Amniotic stem cell (primary cell): ENCODE results near the gene HPX.

Experiments used
- DNase-seq: peaks from one replicate; lab custom pipeline; 2025; lab: John Stamatoyannopoulos, UW

Gene HPX

DNA sequence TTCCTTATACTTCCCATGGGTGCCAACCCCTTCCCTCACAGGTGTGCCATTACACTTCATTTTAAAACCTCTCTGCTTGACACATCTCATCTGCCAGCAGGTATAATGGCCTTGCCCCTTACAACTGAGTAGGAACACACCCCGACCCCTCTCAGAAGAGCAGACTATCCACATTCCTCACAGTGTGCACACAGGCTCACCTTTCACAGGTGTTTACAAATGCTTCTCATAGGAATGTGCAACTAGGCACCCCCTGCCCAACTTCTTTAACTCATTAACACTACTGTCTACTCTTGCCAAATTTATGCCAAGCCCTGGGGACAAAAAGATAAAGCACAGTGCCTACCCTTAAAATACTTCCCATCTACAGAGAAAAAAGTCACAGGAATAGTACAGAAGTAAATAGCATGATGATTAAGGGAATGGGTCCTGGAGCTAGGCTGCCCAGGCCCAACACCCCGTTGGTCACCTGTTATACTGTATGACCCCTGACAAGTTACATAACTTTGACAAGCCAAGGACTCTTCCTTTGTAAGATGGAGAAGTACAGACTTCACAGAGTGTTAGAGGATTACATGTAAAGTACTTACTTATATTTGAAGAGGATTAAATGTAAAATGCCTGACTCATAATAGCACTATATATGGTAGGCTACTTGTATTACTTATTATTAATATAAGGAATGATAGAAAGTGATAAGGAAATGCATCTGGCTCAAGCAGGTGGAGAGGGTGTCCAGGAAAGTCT, 17.7 kb upstream of the HPX start:
- no peak for DNase-seq

GRCh38 chr11:6457581-6458320, 17.0 kb upstream of the HPX start:
- DNase-seq: no peak

DNA sequence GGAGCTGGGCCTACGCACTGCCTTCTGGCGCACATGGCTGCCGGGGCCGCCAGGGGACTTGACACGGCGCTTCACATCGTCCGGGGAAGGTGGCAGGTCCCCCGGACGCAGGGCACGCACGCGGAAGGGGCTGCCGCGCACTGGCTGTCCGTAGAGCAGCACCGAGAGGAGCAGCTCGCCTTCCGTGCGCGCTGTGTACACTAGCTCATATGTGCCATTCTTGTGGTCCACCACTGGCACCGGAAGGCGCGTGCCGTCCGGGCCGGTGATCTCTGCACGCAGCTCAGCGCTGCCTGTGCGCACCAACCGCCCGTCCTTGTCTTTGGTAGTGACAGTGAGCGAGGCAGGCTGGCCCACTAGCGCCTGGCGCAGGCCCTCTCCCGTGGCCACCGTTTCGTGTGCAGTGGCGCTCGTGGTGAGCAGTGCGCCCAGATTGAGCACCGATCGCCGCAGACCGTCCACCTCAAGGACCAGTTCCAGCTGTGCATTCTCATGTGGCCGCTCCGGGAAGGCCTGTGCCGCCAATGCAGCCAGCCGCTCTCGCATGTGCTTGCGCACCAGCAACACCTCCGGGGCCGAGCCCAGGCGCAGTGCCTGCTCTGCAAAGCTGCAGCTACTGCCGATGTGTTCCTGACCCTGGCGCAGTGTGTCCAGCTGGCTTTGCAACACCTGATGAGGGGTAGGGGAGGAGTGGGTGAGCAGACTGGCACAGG, 15.7 kb upstream of the HPX start:
- no peak for DNase-seq

DNA sequence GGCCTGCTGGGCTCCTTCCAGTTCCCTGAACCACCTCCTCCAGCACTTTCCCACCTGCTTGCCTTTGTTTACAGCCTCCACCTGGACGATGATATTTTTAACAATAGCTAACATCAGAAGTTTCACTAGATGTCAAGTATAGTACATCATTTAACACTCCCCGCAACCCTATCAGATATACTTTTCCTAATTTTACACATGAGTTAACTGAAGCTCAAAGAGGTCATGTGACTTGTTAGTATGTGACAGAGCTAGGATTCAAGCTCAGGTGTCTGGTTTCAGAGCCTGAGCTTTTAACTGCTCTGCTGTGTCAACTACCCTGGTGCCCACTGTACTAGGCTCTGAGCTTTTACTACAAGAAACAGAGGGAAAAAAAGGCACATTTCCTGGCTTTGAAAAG, 14.3 kb upstream of the HPX start:
- no peak for DNase-seq

GRCh38 chr11:6453152-6453551, 12.4 kb upstream of the HPX start:
- no peak for DNase-seq

DNA sequence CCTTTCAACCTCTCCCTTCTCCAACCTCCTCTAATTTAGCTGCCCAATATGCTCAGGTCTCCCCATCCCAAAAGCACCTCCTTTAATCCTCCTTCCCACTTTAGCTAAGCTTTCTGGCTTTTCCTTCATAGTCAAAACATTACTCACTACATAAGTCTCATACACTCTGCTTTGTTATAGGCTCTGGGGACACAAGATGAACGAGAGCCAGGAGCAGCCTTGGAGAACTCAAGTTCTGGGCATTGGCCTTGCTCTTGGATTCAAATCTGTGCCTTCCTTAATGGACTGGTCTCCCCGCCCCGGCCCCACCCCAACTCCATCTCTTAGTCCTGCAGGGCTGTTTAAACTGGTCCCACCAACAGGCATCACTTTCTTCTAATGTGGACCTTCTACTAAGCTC, 11.4 kb upstream of the HPX start:
- no peak for DNase-seq

DNA sequence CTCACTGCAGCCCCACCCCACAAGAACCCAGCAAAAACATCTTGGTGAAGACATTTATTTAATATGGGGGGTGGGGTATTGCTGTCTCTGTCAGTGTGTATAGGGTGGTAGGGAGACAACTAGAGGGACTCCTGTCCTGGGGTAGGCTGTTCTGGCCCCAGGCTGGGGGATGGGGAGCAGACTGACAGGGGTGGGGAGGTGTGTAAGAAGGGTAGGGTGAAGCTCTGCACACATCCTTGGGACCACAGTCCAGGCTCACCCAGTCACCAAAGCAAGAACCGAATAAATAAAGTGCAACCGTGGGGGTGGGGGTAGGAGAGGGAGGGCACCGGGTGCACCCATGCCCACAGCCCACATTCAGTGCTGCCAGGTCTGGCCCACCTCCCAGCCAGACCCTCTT, 7.8 kb upstream of the HPX start:
- no peak for DNase-seq

GRCh38 chr11:6443269-6444003, 2.6 kb upstream of the HPX start:
- no peak for DNase-seq

GRCh38 chr11:6442441-6442840, 1.7 kb upstream of the HPX start:
- DNase-seq: no peak

DNA sequence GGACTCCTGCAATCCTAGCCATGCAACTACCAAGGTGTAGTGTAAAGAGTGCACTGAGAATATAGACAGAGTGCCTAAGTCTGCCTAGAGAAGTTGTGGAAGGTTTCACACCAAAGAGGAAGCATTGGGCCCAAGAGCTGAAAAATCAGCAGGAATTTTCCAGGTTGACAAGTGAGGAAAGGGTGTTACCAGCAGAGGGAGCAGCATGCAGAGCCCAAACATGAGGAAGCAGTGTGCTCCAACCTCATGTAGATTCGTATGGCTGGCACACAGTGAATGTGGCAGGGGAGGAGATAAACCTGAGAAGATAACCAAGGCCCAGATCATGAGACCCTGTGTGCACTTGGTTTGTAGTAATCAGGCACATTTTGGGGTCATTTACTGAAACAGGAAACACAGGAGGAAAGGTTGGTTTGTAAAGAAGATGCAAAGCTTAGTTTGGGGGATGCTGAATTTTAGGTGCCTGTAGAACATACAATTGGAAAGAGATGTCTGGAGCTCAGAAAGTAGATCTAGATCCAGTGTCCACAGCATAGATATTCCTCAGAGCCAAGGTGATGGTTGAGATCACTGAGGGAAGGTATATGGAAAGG, 1.7 kb downstream of the HPX start:
- no peak for DNase-seq

GRCh38 chr11:6437993-6438392, 2.8 kb downstream of the HPX start:
- DNase-seq: no peak

GRCh38 chr11:6437423-6437822, 3.4 kb downstream of the HPX start:
- DNase-seq: no peak

- DNase-seq: no peak
Observed at GRCh38 chr11:6433998-6434660, 6.7 kb downstream of the HPX start.

DNA sequence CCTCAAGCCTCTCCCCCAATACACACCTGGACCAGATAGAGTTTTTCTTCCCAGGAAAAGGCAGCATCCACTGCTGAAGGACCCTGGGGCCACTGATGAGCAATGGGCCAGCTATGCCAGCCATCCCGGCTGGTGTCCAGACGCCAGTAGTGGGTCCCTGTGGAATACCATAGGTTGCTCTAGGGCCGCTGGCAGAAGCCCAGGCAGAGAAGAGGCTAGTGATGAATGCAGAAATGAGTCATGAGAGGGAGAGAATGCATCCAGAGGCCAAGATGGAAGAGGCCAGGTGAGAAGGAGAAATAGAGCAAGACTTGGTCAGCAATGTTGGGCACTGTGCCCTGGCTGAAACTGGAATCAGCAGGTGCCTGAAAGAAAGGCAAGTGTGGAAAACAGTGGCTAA, 8.9 kb downstream of the HPX start:
- peak; percentile 25 for DNase-seq

DNA sequence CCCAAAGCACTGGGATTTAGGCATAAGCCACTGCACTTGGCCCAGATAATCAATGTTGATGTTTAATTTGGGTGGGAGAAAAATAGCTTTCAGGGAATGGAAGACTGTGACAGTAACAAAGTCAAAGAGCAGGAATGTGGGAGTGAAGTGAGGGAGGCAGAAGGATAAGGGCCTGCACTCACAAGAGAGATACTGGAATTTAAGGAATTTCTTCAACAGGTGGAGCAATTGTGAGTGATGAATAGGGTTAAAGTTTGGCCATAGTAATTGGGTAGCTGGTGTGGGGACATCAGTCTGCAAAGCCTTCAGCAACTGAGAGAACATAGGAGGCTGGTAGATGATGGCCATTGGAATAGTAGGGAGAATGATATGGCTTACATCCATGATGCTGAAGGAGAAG, 13.3 kb downstream of the HPX start:
- DNase-seq: no peak

- no peak for DNase-seq
Observed at GRCh38 chr11:6420677-6421076, 20.1 kb downstream of the HPX start.

- peak; percentile 30 for DNase-seq
Observed at GRCh38 chr11:6419009-6419631, 21.7 kb downstream of the HPX start, which contains the start of gene APBB1. APBB1 (minus strand) TSS chr11:6419094; CDS start chr11:6411347, 7,747 bp downstream.

GRCh38 chr11:6418557-6419008, 22.2 kb downstream of the HPX start:
- no peak for DNase-seq

DNA sequence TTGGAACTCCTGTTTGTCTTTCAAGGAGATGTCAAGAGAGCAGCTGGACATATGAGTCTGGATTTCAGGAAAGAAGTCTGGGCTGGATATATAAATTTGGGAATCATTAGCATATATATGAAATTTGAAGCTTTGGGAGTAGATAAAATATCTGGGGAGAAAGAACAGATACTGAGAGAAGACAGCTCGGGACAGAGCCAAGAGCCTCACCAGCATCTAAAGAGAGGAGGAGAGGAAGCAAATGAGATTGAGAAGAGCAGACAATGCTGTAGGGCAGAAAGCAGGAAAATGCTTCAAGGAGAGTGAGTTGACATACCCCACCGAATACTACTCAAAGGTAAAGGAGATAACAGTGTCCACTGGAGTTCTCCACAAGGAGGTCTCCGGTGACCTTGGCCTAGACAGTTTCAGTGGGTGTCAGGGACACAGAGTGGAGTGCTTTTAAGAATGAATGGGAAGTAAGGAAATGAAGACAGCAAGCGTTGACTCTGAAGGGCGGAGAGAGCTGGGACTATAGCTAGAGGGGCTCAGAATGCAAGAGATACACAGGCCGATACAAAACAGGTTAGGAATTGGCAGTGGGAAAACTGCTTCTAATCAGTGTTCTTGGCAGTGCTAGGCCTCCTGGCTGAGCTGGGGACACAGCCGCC, 22.8 kb downstream of the HPX start:
- no peak for DNase-seq

- no peak for DNase-seq
Observed at GRCh38 chr11:6415797-6416196, 25.0 kb downstream of the HPX start.
